ENCODE results near the gene SENP7.

SENP7 gene

GRCh38 chr3:101303836-101304235, 209.2 kb downstream of the SENP7 start:
- in situ Hi-C loops (cut with HindIII; ENCODE audit: low pct_ligation_motif_present, low sequenced_read_pairs), result no loop called here
- no peaks in the 10 kb centered on the region for H3K36me3 ChIP-seq (replicated peaks)
- H3K27me3 ChIP-seq (replicated peaks), result no peaks in the 10 kb centered on the region
- H3K4me3 ChIP-seq (ENCODE audit: low read depth, low read length), result no peak overlapping the region
- no peak for TF ChIP-seq CTCF (IDR thresholded peaks at IDR 0.05; ENCODE audit: low read depth, low read length, missing control alignments)
- no peak for DNase-seq
- no peak overlapping the region for H3K27ac ChIP-seq

GRCh38 chr3:101303089-101303731, 209.8 kb downstream of the SENP7 start:
- in situ Hi-C loops (cut with HindIII; ENCODE audit: low pct_ligation_motif_present, low sequenced_read_pairs), result no loop called here
- TF ChIP-seq CTCF (IDR thresholded peaks at IDR 0.05; ENCODE audit: low read depth, low read length, missing control alignments), result no peak
- H3K4me3 ChIP-seq (ENCODE audit: low read depth, low read length), result no peak overlapping the region
- no peak overlapping the region for H3K27ac ChIP-seq
- no peak for DNase-seq
- H3K27me3 ChIP-seq (replicated peaks), result no peaks in the 10 kb centered on the region
- H3K36me3 ChIP-seq (replicated peaks), result no peaks in the 10 kb centered on the region

GRCh38 chr3:101300073-101300472, 212.9 kb downstream of the SENP7 start:
- Histone ChIP-seq H3K36me3 (replicated peaks) (no peaks in the 10 kb centered on the region), H3K4me3 (ENCODE audit: low read depth, low read length) (no peak overlapping the region), H3K27ac (no peak overlapping the region), H3K27me3 (replicated peaks) (no peaks in the 10 kb centered on the region)
- in situ Hi-C loops (cut with HindIII; ENCODE audit: low pct_ligation_motif_present, low sequenced_read_pairs), result no loop called here
- DNase-seq, result no peak
- TF ChIP-seq CTCF (IDR thresholded peaks at IDR 0.05; ENCODE audit: low read depth, low read length, missing control alignments), result no peak

- no peak overlapping the region for H3K4me3 ChIP-seq (ENCODE audit: low read depth, low read length)
- no peak for TF ChIP-seq CTCF (IDR thresholded peaks at IDR 0.05; ENCODE audit: low read depth, low read length, missing control alignments)
- in situ Hi-C loops (cut with HindIII; ENCODE audit: low pct_ligation_motif_present, low sequenced_read_pairs), result no loop called here
These were observed 221.0 kb downstream of the SENP7 start for GRCh38 chr3:101292027-101292426.

GRCh38 chr3:101288294-101288693, 224.7 kb downstream of the SENP7 start:
- TF ChIP-seq CTCF (IDR thresholded peaks at IDR 0.05; ENCODE audit: low read depth, low read length, missing control alignments), result no peak
- no peak overlapping the region for H3K4me3 ChIP-seq (ENCODE audit: low read depth, low read length)
- no peaks in the 10 kb centered on the region for H3K36me3 ChIP-seq (replicated peaks)
- no peak for DNase-seq
- H3K27me3 ChIP-seq (replicated peaks), result no peaks in the 10 kb centered on the region
- in situ Hi-C loops (cut with HindIII; ENCODE audit: low pct_ligation_motif_present, low sequenced_read_pairs), result no loop called here
- no peak overlapping the region for H3K27ac ChIP-seq

More at GRCh38 chr3:101292027-101292426, 221.0 kb downstream of the SENP7 start:
- DNase-seq, result peak; percentile 12
- Histone ChIP-seq H3K27me3 (replicated peaks) (no peaks in the 10 kb centered on the region), H3K27ac (no peak overlapping the region), H3K36me3 (replicated peaks) (no peaks in the 10 kb centered on the region)

GRCh38 chr3:101284757-101285156, 228.3 kb downstream of the SENP7 start:
- Histone ChIP-seq H3K27me3 (replicated peaks) (no peaks in the 10 kb centered on the region), H3K27ac (no peak overlapping the region), H3K36me3 (replicated peaks) (no peaks in the 10 kb centered on the region), H3K4me3 (ENCODE audit: low read depth, low read length) (no peak overlapping the region)
- no peak for TF ChIP-seq CTCF (IDR thresholded peaks at IDR 0.05; ENCODE audit: low read depth, low read length, missing control alignments)
- in situ Hi-C loops (cut with HindIII; ENCODE audit: low pct_ligation_motif_present, low sequenced_read_pairs), result no loop called here
- no peak for DNase-seq

All from brain microvascular endothelial cell (primary cell).